ENCODE results near the gene RARA. TPM values are rescaled to one million over a fixed set of nuclear protein-coding genes. Genes with fewer than 3 reads are reported as not detected.

The RARA gene
- total RNA-seq, 1 donor from 2014 or later, result 28.8 TPM

DNA sequence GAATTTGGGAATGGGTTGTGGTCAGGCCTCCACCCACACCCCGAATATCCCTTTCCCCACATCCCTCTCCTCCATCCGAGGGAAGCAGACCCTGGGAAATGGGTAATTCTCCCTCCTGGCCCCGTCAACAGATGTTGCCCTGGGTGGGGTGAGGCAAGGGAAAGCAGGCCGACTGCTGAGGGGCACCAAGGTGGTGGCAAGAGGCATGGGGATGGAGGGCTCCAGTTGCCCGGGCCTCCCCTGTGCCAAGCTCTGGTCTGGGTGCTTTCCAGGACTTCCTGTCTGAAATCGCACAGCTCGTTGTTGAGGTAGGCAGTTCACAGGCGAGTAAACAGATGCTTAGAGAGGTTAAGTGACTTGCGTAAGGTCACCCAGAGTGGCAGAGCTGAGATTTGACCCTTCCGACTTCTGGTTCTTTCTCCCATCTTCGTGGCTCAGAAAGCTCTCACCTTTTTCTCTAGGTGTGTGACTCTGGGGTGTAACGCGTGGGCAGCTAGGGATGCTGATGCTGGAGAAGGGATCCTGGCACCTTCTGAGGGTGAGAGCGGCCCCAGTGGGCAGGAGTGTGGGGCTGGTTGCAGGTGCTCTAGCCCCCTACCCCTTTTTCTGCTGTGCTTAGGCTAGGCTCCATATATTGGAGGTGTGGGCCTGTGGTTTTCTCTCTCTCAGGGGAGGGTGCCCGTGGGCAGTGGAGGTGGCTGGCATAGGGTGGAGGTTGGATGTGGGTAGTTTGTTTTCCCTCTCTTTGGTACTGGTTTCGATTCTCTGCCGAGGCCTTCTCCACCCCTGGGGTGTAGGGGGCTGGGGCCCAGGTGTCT is 17.2 kb downstream of the RARA start:
- intact Hi-C loops (cut with micrococcal nuclease), result loop anchor here (1.0 to 10.0 kb wide), 2 partner anchors 8 to 1621 kb away; partner anchors contain the start of gene MLLT6

DNA sequence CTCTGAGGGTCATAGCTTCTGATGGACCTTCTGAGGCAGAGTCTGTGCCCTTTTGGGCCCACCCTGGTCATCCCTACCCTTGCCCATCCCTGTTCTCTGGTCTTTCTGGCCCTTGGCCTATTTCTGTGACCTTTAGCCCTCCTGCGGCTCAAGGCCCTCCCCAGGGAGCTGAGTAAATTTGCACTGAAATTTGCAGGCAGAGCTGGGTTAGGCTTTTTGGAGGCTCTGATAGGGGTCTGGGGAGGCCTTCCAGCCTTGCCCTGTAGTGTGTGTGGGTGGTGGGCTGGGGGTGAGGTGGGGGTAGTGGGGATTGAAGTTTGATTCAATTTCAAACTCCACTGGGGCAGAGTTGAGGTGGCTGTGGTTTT is 17.8 kb downstream of the RARA start:
- intact Hi-C loops (cut with micrococcal nuclease), result loop anchor here (1.0 to 10.0 kb wide), 2 partner anchors 9 to 1622 kb away; partner anchors contain the start of gene MLLT6

DNA sequence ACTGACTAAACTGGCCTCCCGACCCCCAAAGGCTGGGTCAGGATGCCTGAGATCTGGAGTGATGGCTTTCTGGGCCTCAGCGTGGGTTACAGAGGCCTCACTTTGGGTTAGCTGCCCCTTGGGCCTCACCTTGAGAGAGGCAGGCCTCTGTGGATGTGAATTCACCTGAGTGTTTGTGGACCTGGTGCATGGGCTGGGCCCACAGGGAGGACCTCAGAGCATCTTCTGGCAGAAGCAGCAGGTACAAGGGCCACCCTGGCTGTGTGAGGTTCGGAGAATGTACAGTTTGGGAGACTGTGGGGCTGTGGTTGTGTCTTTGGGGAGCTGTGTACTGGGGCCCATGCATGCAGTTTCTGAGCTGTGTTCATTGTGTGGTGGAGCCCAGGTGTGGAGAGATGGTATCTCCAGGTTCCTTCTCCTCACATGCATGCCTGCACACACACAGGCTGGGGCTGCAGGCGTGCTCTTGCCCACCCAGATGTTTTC is 18.3 kb downstream of the RARA start:
- intact Hi-C loops (cut with micrococcal nuclease), result loop anchor here (10.0 kb wide), 1 partner anchor 1622 kb away; the partner anchor contains the start of gene MLLT6

DNA sequence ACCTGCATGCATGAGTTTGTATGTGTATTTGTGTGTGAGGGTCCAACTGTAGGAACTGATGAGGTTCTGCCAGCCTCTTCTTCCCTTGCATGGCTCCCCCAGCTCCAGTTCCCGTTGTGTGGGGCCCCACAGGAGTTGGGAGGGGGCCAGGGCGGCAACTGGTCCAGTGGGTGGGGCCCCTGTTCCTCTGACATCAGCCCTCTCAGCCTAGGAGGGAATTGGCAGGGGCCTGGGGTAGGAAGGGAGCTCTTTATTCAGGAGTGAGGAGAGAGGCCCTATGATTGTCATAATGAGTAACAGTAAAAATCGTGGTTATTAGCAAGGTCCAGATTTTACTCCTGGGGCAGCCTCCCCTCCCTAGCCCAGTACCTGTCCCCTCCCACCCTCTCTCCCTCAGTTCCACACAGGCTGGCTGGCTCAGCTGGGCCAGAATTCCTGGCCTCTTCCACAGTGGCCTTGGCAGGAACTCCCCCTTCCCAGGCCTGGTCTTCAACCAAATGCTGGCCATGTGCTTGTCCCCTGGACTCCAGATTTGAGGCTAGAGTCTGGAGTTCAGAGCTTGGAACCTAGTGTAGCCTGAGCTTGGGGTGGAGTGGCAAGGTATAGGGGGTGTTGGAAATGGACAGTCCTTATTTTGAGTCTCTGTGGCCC is 18.9 kb downstream of the RARA start:
- intact Hi-C loops (cut with micrococcal nuclease), result loop anchor here (10.0 kb wide), 1 partner anchor 1623 kb away; the partner anchor contains the start of gene MLLT6

DNA sequence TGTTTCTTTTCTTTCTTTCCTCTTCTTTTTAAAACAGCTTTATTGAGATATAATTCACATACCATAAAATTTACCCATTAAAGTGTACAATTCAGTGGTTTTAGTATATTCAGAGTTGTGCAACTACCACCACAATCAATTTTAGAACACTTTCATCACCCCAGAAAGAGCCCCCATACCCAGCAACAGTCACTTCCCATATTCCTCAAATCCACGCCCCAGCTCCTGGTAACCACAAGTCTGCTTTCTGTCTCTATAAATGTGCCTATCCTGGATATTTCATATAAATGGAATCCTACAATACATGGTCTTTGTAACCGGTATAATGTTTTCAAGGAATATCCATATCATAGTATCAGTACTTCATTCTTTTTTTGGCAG is 19.4 kb downstream of the RARA start:
- intact Hi-C loops (cut with micrococcal nuclease), result loop anchor here (10.0 kb wide), 1 partner anchor 1624 kb away; the partner anchor contains the start of gene MLLT6

DNA sequence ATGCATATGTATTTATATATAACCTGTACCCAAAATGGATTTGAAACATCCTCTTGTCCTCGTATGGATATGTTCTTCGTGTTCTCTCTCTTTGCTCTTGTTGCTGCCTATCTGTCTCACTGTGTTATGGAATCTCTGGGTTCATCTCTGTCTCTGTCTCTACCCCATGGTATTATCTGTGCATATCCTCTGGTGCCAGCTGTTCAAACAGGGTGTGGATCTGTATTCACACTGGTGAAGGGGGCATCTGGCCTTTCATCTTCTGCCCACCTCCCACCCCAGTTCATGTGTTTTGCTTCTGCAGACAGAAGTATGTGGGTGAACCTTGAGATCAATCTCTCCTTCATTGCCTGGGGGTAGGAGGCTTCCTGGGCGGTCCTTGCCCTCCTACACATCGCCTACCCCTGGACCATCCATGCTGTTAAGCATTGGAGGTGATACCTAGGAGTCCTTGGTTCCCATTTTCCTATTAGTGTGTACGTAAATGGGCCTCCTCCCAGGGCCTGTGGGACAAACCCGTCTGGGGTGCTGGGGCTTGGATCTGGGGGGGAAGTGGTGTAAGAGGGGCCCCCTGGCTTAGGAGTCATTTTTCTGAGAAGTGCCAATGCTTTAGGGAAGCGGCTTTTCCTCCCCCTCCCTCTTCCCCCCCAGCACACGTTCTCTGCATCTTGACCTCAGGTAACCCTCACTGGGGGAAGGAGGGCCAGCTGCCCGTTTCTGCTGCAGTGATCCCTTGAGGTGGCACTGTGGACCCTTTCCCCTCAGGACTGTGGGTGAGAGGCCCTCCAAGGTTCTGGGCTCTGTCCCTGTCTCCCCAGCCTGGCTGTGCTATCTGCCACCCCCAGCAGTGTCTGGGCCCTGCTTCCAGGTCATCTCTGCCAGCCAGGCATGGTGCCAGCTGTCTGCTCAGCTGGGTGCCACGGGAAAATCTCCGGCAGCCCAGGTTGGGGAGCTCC is 21.1 kb downstream of the RARA start:
- intact Hi-C loops (cut with micrococcal nuclease), result loop anchor here (1.0 to 10.0 kb wide), 2 partner anchors 10 to 1625 kb away; partner anchors contain the start of gene MLLT6

DNA sequence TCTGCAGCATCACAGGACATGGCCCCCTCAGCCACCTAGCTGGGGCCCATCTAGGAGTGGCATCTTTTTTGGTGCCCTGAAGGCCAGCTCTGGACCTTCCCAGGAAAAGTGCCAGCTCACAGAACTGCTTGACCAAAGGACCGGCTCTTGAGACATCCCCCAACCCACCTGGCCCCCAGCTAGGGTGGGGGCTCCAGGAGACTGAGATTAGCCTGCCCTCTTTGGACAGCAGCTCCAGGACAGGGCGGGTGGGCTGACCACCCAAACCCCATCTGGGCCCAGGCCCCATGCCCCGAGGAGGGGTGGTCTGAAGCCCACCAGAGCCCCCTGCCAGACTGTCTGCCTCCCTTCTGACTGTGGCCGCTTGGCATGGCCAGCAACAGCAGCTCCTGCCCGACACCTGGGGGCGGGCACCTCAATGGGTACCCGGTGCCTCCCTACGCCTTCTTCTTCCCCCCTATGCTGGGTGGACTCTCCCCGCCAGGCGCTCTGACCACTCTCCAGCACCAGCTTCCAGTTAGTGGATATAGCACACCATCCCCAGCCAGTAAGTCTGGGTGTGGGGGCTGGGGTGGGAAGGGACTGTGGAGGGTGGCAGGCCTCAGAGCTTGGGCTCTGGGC is 22.0 kb downstream of the RARA start:
- intact Hi-C loops (cut with micrococcal nuclease), result loop anchor here (1.0 kb wide), 1 partner anchor 9 kb away; no protein-coding TSS in a partner anchor

DNA sequence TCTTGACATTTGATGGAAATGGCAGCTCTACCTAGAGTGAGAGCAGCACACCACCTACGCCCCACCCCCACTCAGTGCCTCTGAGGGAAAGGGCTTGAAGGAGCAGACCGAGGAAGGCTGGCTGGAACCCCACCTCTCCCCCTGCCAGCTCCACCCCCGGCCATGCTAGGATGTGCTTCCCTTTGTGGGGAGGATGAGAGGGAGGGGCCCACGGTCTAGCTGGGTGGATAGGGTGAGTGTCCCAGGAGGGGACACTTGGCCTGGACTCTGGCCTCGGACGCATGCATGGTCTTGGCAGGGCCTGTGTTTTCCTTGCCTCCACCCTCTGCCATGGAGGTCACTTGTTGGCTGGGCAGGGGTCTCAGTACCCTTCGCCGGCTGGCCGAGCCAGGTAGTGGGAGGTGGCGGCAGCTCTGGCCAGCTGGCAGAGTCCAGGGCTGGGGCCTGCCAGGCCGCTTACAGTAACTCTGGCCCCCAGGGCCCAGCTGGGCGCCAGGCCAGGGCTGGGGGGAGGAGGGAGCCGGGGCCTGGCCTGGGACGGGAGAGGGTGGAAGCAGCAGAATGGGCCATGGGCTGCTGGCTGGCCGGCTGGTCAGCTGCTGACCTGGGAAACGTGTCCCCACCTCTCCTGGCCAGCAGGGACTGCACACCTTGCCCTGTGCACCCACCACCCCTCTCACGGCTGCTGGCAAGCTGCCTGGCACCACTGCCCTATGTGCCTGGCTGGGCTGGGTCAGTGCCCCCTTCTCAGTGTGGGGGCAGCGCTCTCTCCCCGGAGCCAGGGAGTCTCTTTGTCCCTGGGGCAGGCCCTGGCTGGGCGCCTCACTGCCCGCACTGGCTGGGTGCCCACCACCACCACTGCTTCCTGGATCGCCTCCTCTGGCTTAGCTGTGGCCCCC is 23.0 kb downstream of the RARA start:
- intact Hi-C loops (cut with micrococcal nuclease), result no loop called here

DNA sequence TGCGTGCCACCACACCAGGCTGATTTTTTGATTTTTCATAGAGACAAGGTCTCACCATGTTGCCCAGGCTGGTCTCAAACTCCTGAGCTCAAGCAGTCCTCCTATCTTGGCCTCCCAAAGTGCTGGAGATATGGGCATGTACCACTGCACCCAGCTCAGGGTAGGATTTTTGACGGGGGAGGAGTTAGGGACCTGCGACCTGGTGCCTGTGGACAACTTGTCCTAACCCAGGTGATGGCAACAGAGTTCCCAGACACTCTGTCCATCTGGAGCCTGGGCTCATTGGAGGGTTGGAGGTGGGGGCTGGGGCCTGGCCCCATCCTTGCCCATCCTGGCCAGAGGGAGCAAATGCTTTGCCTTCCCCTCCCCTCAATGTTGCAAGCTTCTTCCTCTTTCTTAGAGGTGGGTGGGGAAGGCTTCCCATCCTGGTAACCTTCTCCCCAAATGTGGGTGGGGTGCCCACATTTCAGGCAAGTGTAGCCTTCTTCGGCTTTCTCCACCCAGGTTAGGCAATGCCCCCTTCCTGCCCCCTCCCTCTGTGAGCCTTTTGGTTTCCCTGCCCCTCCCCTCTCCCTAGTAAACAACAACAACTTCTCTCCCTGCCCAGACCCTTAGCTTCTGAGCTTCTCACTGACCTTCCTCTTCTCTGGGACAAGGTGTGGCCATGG is 24.9 kb downstream of the RARA start:
- intact Hi-C loops (cut with micrococcal nuclease), result no loop called here

DNA sequence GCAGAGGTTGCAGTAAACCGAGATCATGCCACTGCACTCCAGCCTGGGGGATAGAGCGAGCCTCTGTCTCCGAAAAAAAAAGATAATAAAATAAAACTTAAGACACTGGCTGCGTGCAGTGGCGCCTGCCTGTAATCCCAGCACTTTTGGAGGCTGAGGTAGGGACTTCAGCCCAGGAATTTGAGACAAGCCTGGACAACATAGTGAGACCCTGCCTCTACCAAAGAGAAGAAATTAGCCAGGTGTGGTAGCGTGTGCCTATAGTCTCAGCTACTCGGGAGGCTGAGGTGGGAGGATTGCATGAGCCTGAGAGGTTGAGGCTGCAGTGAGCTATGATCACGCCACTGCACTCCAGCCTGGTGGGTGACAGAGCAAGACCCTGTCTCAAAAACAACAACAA is 26.6 kb downstream of the RARA start:
- intact Hi-C loops (cut with micrococcal nuclease), result no loop called here

DNA sequence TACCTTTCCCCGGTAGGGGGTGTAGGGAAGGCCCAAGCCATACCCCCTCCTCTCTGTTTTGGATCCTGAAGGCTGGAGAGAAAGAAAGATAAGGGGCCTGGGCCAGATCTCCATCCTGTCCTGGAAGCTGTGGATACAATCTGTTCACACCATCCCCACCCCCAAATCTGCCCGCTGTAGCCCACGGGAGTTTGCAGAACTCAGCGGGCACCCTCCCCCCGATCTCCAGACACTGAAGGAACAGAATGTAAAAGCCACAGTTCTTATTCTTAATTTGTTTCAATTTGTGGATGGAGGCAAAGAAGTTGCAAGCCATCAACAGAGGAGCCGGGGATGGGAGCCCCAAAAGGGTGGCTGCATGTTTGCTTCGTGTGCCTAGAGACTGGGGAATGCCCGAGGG is 28.4 kb downstream of the RARA start:
- intact Hi-C loops (cut with micrococcal nuclease), result no loop called here

DNA sequence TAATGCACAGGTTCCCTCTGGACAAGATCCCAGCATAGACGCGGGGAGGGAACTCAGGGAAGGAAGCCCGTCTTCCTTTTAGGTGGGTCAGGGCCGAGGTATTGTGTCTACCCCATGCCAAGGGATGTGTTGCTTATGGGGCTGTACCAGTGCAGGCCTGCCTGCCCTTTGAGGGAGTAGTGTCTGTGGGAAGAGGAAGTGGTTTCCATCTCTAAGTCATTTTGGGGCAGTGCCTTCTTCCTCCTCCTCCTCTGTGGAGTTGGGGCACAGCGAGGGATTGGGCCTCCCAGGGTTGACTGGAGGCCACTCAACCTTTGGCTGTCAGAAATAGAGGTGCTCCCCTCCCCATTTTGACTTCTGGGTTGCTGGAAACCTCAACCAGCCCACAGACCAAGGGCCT is 29.1 kb downstream of the RARA start:
- intact Hi-C loops (cut with micrococcal nuclease), result no loop called here

DNA sequence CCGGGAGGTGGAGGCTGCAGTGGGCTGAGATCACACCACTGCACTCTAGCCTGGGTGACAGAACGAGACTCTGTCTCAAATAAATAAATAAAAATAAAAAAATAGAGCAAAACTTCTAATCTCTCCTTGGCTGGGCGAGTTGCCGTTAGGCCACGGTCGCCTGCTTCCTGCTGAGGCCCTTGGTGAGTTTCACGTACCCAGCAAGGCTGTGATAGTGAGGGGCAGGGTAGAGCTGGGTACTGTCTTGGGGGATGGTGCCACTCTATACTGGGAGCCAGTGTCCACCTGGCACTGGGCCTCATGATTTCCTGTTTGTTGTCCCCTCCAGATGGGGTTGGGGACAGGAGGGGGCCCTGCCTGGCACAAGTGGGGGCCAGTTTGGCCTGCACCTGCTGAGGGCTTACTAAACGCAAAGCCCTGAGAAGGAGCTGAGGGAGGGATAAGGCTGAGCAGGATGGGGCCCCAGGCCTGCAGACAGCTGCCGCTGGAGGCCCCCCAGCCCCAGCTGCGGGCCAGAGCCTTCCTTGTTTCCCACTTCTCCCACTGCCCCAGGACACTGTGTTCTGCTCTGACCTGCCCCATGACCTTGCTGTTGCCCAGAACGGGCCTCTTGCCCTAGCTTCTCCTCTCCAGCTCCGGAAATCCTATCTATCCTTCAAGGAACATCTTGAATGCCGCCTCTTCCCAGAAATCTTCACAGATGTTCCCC is 30.1 kb downstream of the RARA start:
- intact Hi-C loops (cut with micrococcal nuclease), result no loop called here

DNA sequence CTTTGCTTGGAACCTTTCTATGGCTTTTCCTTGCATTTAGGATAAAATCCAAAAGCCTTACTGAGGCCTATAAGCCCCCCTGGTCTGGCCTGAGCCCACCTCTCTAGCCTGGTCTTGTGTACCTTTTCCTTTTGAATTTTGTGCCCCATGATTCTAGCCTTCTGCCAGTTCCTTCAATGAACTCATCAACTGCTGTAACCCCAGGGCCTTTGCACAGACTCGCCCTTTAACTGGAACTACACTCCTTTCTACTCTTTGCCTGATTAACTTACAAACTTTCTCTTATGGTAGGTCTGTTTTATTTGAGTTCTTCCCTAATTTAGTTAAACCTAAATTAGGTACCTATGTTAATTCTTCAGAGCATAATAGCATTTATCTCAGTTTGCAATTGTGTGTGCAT is 31.3 kb downstream of the RARA start:
- intact Hi-C loops (cut with micrococcal nuclease), result loop anchor here (1.0 kb wide), 1 partner anchor 10 kb away; no protein-coding TSS in a partner anchor

DNA sequence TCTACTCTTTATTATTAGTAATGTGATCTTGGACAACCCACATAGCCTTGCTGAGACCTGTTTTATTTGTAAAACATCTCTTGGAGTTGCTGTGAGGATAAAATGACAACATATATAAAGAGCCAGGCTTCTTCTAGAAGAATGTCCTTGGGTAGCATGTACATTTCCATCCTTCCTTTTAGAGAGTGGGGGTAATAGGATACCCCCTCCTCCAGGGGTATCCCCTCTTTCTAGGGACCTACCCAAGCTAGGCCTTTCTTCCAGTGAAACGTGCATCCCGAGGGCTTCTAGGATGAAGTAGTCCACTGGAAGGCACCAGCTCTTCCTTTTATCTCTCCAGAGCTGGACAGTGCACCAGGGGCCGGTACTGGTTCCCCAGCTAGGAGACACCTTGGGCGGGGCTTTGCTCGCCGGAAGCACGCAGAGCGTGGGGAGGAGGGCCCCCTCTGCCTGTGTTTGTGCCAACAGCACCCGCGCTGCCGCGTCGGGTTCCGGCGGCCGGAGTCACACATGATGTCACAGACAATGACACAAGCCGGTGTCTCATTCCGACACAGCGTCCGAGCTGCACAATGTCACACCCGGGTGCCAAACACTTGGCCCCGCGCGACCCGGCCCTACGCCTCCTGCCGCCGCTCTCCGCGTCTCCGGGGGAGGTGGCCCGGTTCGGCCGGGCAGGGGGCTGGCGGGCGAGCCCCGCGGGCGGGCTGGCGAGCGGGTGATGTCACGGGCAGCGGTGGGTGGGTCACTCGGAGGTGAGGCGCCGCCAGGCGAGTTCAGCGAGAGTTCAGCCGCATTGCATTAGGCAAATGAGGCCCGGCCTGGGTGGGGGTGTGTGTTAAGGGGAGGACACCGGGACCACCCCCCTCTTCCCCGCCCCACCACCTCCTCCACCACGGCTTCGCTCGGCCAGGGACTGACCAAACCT is 32.2 kb downstream of the RARA start:
- intact Hi-C loops (cut with micrococcal nuclease), result loop anchor here (1.0 kb wide), 3 partner anchors 11 to 23 kb away; no protein-coding TSS in a partner anchor

DNA sequence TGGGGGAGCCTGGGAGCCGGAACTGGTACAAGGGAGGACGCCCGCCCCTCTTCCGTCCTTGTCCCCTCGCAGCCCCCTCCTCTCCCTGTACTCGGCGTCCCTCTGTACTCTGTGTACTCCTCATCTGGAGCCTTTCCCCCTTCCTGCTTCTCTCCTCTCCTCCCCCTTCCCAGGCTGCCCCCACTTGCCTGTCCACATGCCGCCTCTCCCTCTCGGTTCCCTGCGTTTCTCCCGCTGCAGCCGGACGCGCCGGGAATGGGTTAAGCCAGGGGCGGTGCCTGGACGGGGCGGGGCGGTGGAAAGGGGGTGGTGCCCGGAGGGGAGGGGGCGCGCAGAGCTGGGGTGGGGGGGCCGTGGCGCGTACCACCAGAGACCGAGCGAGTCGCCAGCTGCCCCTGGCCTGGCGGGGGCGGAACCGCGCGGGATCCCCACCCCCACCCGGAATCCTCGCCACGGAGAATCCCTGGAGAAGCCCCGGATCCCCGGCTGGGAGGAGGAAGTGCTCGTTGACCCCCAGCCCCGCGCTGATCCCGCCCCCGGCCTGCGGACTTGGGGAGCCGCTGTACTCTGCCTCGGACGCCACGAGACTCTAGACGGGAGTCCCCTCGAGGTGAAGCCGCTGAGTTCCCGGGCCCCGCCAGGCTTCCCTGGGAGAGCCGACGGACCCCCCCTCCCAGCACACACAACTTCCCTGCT is 33.0 kb downstream of the RARA start:
- intact Hi-C loops (cut with micrococcal nuclease), result loop anchor here (1.0 kb wide), 2 partner anchors 20 to 24 kb away; no protein-coding TSS in a partner anchor

All from T-helper 1 cell treated with Interleukin-12 subunit alpha and Interleukin-12 subunit beta and Interleukin-4 antibody, amounts not matched to agents 30 ng/mL and 1 ng/mL, for 36 hours (primary cell).